RWPE1 (cell line): Measurements from ENCODE around the gene GRB10.
A peak's percentile ranks its signal among the peaks of the same experiment; 100 is the strongest.

Experiments
- CTCF ChIA-PET: fragments of 350-600 bp; sonication (Branson Sonifier 250); formaldehyde crosslinking; extraction: SDS; loops from one replicate; lab custom pipeline; 2021; lab: Yijun Ruan, JAX
- POLR2A ChIA-PET: fragments of 400-600 bp; formaldehyde crosslinking; extraction: SDS; loops from one replicate; lab custom pipeline; 2020; ENCODE audit warnings: antibody characterized with exemption; ENCODE audit not compliant: low non-redundant PET; lab: Yijun Ruan, JAX
- DNase-seq: peaks from one replicate; pipeline ENCODE4 v3.0.0; 2012; ENCODE audit warnings: low spot score
- H3K27ac ChIP-seq: fragments of 450-650 bp; 2 replicates; pipeline ENCODE4 v1.5.1; 2017
- TF ChIP-seq, protein P1 (sequence below): fragments of 450-650 bp; conservative IDR thresholded peaks from 2 replicates; pipeline ENCODE4 v1.5.1; 2017; ENCODE audit warnings: low read depth, mild to moderate bottlenecking

The GRB10 gene

DNA sequence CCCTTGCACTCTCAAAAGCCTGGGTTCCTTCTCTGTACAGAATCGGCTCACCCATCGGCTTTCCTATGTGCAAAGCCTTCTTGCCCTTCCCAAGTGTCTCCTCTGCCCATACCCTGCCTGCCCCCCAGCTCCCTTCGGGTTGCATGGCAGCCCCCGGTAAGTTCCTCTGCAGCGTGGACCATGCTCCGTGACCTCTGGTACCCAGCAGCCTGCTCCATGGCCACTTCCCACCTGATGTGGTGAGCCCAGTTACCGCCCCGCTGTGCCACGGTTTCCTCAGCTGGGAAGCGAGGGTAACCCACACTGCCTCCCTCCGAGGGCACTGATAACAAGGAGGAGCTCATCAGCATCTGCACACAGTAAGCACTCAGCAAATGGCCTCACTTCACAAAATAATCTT lies 110.7 kb downstream of the GRB10 start:
- ChIA-PET CTCF (interaction anchor here (0.7 kb wide), 1 partner anchor 65 kb away, joined by 6 read pairs; no protein-coding TSS in a partner anchor), POLR2A (no interaction called here)
- no peak overlapping the region for H3K27ac ChIP-seq

DNA sequence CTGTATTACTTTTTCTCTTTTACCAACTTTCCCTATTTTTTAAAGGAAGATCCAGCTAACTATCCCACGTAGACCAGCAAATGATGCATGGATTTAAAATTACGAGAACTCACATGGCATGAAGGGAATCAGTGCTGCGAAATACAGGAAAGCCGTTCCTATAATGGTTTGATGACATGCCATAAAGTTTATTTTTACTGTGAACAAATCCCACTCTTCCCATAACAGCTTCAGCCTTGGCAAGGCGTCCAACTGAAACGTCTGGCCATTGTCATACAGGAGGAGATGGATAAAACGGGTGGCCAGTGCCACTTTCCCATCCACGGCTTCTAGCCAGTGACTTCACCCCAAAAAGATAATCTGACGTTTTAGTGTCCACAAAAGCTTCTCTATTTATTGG lies 111.3 kb downstream of the GRB10 start:
- CTCF ChIA-PET: interaction anchor here (0.7 kb wide), 1 partner anchor 82 kb away, joined by 3 read pairs; no protein-coding TSS in a partner anchor
- POLR2A ChIA-PET: no interaction called here

More for the DNA sequence above, 110.7 kb downstream of the GRB10 start:
- DNase-seq: no peak
- TF ChIP-seq, protein P1, sequence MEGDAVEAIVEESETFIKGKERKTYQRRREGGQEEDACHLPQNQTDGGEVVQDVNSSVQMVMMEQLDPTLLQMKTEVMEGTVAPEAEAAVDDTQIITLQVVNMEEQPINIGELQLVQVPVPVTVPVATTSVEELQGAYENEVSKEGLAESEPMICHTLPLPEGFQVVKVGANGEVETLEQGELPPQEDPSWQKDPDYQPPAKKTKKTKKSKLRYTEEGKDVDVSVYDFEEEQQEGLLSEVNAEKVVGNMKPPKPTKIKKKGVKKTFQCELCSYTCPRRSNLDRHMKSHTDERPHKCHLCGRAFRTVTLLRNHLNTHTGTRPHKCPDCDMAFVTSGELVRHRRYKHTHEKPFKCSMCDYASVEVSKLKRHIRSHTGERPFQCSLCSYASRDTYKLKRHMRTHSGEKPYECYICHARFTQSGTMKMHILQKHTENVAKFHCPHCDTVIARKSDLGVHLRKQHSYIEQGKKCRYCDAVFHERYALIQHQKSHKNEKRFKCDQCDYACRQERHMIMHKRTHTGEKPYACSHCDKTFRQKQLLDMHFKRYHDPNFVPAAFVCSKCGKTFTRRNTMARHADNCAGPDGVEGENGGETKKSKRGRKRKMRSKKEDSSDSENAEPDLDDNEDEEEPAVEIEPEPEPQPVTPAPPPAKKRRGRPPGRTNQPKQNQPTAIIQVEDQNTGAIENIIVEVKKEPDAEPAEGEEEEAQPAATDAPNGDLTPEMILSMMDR: no peak

GRCh38 chr7:50669890-50670289 lies 112.8 kb downstream of the GRB10 start:
- ChIA-PET CTCF (no interaction called here), POLR2A (no interaction called here)

More for the DNA sequence above, 111.3 kb downstream of the GRB10 start:
- TF ChIP-seq, protein P1: no peak
- H3K27ac ChIP-seq: no peak overlapping the region
- DNase-seq: no peak

GRCh38 chr7:50667789-50668226 lies 114.9 kb downstream of the GRB10 start:
- POLR2A ChIA-PET: no interaction called here
- TF ChIP-seq, protein P1: no peak
- no peak overlapping the region for H3K27ac ChIP-seq
- no peak for DNase-seq
- CTCF ChIA-PET: interaction anchor here (0.6 kb wide), 1 partner anchor 45 kb away, joined by 4 read pairs; no protein-coding TSS in a partner anchor

More at GRCh38 chr7:50669890-50670289, 112.8 kb downstream of the GRB10 start:
- TF ChIP-seq, protein P1: no peak
- no peak for DNase-seq
- no peak overlapping the region for H3K27ac ChIP-seq

- DNase-seq: no peak
- no peak overlapping the region for H3K27ac ChIP-seq
- TF ChIP-seq, protein P1: no peak
- ChIA-PET POLR2A (no interaction called here), CTCF (interaction anchor here (0.6 kb wide), 1 partner anchor 44 kb away, joined by 4 read pairs; no protein-coding TSS in a partner anchor)
Measured at GRCh38 chr7:50667338-50667737, 115.4 kb downstream of the GRB10 start.

- POLR2A ChIA-PET: no interaction called here
- TF ChIP-seq, protein P1: no peak
- no peak for DNase-seq
- peak overlapping the region; percentile 62; the same call in 1 of the 2 replicates for H3K27ac ChIP-seq
- CTCF ChIA-PET: no interaction called here
Measured at GRCh38 chr7:50666124-50666496, 116.6 kb downstream of the GRB10 start.
